ENCODE results near the gene UPK3B.
"Not testable (repeated sequence)": the region's sequence is repeated elsewhere in the genome, so short reads cannot be mapped to it uniquely, and the experiment has no call there.

DNA sequence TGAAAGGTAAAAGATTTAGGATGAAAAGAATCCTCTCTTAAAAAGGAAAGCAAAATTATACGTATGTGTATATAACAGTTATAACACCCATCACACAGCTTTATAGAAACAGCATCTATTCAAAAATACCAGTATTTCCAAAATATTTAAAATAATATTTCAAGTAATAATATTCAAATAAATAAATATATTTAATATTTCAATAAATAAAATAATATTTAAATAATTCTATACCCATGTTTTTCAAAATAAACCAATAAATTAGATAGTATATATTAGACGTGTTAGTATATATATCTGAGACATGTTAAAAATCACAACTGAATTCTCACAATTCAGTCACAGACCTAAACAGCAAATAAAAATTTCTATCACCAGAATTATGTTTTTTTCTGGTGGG is 21.3 kb downstream of the UPK3B start:
- TF ChIP-seq CTCF (conservative IDR thresholded peaks at IDR 0.05; ENCODE audit: low read depth, low read length); EZH2 (IDR thresholded peaks at IDR 0.05; ENCODE audit: borderline replicate concordance, low read depth, low read length, poor library complexity, severe bottlenecking): not testable (repeated sequence)

All from A673 (cell line).